ENCODE data around the gene MYOC.

MYOC gene

DNA sequence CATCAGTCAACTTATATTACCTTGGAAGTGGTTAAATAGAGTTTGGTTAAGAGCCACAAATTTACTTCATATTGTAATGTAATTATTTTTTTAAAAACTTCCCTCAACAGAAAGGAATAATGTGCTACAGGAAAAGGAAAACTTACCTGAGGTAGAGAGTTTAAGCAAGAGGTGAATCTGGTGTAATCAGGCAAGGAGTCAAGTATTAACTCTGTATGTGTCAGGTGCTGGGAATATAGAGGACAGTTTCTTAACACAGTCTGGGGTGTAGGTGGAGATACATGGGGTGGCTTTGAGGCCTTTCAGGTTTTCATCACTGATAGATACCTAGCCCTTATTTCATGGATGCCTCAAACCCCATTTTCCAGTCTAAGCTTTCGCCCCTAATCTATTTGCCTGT, 56.4 kb downstream of the MYOC start:
- TF ChIP-seq, protein P1, sequence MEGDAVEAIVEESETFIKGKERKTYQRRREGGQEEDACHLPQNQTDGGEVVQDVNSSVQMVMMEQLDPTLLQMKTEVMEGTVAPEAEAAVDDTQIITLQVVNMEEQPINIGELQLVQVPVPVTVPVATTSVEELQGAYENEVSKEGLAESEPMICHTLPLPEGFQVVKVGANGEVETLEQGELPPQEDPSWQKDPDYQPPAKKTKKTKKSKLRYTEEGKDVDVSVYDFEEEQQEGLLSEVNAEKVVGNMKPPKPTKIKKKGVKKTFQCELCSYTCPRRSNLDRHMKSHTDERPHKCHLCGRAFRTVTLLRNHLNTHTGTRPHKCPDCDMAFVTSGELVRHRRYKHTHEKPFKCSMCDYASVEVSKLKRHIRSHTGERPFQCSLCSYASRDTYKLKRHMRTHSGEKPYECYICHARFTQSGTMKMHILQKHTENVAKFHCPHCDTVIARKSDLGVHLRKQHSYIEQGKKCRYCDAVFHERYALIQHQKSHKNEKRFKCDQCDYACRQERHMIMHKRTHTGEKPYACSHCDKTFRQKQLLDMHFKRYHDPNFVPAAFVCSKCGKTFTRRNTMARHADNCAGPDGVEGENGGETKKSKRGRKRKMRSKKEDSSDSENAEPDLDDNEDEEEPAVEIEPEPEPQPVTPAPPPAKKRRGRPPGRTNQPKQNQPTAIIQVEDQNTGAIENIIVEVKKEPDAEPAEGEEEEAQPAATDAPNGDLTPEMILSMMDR (IDR thresholded peaks at IDR 0.05; ENCODE audit: extremely low read depth, insufficient read depth, missing control alignments), result no peak
- in situ Hi-C loops (cut with MboI; ENCODE audit: low pct_unique_long_range_greater_than_20kb, low sequenced_read_pairs, unreplicated experiment), result no loop called here
- DNase-seq (ENCODE audit: low spot score), result no peak

DNA sequence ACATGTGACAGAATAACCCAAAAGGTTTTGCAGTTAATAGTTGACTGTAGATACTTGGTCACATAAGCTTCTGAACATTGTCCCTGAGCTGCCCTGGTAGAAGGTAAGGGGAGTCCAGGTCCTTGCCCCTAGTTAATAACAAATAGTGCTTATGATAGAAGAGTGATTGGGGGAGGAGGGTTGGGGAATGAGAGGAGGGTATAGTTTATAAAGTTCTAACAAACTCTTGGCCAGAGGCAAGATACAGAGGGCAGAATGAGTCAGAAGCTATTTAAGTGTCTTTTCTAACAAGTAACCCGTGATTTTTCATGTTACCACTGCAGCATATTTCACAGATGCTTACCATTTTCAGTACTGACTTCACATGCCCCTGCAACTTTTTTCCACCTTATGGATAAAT, 57.2 kb downstream of the MYOC start:
- no peak for DNase-seq (ENCODE audit: low spot score)
- in situ Hi-C loops (cut with MboI; ENCODE audit: low pct_unique_long_range_greater_than_20kb, low sequenced_read_pairs, unreplicated experiment), result no loop called here
- TF ChIP-seq, protein P1 (IDR thresholded peaks at IDR 0.05; ENCODE audit: extremely low read depth, insufficient read depth, missing control alignments), result no peak

DNA sequence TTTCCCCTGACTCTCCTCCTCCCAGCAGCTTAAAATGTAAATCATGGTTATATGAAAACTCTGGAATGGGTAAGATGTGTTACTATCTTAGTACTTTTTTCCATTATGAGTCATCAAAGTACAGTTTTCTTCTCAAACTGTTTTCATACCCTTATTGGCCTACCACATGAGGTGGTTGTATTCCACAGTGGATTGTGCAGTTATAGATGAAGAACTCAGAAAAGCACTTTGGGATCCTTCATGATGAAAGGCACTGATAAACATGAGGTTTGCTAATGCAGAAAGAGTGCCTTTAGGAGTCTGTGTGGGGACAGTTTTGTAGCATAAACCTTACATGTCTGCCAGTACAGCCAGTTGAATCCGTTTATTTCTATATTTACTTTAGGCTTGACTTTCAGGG, 62.5 kb downstream of the MYOC start:
- in situ Hi-C loops (cut with MboI; ENCODE audit: low pct_unique_long_range_greater_than_20kb, low sequenced_read_pairs, unreplicated experiment), result no loop called here
- TF ChIP-seq, protein P1 (IDR thresholded peaks at IDR 0.05; ENCODE audit: extremely low read depth, insufficient read depth, missing control alignments), result no peak
- DNase-seq (ENCODE audit: low spot score), result no peak

DNA sequence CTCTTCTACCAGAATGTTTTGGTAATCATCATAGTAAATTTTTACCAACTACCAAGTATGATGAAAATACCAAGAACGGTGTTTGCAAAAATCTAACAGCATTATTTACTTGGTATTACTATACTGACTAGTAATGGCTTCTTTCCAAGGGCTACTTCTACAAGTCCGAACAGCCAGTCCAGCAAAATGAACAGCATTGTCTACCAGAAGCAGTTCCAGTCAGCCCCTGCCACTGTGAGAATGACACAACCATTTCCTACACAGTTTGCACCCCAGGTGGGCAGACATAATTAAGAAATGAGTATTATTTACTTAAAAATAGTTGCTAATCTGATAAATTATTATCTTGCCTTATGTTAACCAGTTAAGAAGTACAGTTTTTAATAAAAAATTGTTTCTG, 64.3 kb downstream of the MYOC start:
- DNase-seq (ENCODE audit: low spot score), result no peak
- in situ Hi-C loops (cut with MboI; ENCODE audit: low pct_unique_long_range_greater_than_20kb, low sequenced_read_pairs, unreplicated experiment), result no loop called here
- TF ChIP-seq, protein P1 (IDR thresholded peaks at IDR 0.05; ENCODE audit: extremely low read depth, insufficient read depth, missing control alignments), result no peak

DNA sequence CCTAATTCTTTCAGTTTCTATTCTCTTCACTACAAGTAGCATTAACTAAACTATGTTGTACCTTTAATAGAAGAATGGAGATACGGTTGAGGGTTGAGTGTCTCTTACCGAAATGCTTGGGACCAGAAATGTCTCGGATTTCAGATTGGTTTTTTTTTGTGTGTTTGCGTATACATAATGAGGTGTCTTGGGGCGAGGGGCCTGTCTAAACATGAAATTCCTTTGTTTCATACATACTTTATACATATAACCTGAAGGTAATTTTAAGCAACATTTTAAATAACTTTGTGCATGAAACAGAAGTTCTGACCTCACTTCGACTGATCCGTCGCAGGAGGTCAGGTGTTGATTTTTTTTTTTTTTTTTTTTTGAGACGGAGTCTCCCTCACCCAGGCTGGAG, 66.8 kb downstream of the MYOC start:
- DNase-seq (ENCODE audit: low spot score), result no peak
- in situ Hi-C loops (cut with MboI; ENCODE audit: low pct_unique_long_range_greater_than_20kb, low sequenced_read_pairs, unreplicated experiment), result no loop called here
- TF ChIP-seq, protein P1 (IDR thresholded peaks at IDR 0.05; ENCODE audit: extremely low read depth, insufficient read depth, missing control alignments), result no peak

Measured in GM13977 (cell line).